HEK293T (cell line): ENCODE measurements around the gene SLC4A1.

Experiments used
- CTCF ChIA-PET: fragments of 350-600 bp; formaldehyde crosslinking; extraction: SDS; loops from one replicate; lab custom pipeline; 2021; ENCODE audit warnings: antibody characterized with exemption, inconsistent platforms; lab: Yijun Ruan, JAX
- POLR2A ChIA-PET: fragments of 350-600 bp; formaldehyde crosslinking; extraction: SDS; loops from one replicate; lab custom pipeline; 2020; ENCODE audit warnings: antibody characterized with exemption, inconsistent platforms; lab: Yijun Ruan, JAX
- DNase-seq: peaks from one replicate; pipeline ENCODE4 v3.0.0; 2012; ENCODE audit warnings: mixed read lengths; ENCODE audit errors: extremely low spot score
- ARNT ChIP-seq: fragments of 450-650 bp; IDR thresholded peaks from 2 replicates; pipeline ENCODE4 v1.6.1; 2017; ENCODE audit warnings: mild to moderate bottlenecking
- BHLHE40 ChIP-seq: fragments of 450-650 bp; IDR thresholded peaks from 2 replicates; pipeline ENCODE4 v1.6.1; 2016; ENCODE audit warnings: mild to moderate bottlenecking, moderate library complexity, borderline replicate concordance
- CTBP1 ChIP-seq: fragments of 450-650 bp; IDR thresholded peaks from 2 replicates; pipeline ENCODE4 v1.6.1; 2016; ENCODE audit warnings: borderline replicate concordance
- ELF4 ChIP-seq: fragments of 450-650 bp; IDR thresholded peaks from 2 replicates; pipeline ENCODE4 v1.6.1; 2017; ENCODE audit warnings: antibody characterized with exemption
- FOXA1 ChIP-seq: fragments of 450-650 bp; IDR thresholded peaks from 2 replicates; pipeline ENCODE4 v1.6.1; 2016; ENCODE audit warnings: mild to moderate bottlenecking
- FOXK2 ChIP-seq: fragments of 450-650 bp; IDR thresholded peaks from 2 replicates; pipeline ENCODE4 v1.6.1; 2016; ENCODE audit warnings: mild to moderate bottlenecking
- FOXM1 ChIP-seq: fragments of 450-650 bp; IDR thresholded peaks from 2 replicates; pipeline ENCODE4 v1.6.1; 2017; ENCODE audit warnings: mild to moderate bottlenecking, borderline replicate concordance
- HDGF ChIP-seq: fragments of 450-650 bp; IDR thresholded peaks from 2 replicates; pipeline ENCODE4 v1.6.1; 2017; ENCODE audit warnings: antibody characterized with exemption, borderline replicate concordance
- L3MBTL2 ChIP-seq: fragments of 450-650 bp; conservative IDR thresholded peaks from 2 replicates; pipeline ENCODE4 v1.6.1; 2016; ENCODE audit warnings: mild to moderate bottlenecking
- LEF1 ChIP-seq: fragments of 450-650 bp; IDR thresholded peaks from 2 replicates; pipeline ENCODE4 v1.6.1; 2017; ENCODE audit warnings: mild to moderate bottlenecking, borderline replicate concordance
- NFRKB ChIP-seq: fragments of 450-650 bp; IDR thresholded peaks from 2 replicates; pipeline ENCODE4 v1.6.1; 2016; ENCODE audit warnings: mild to moderate bottlenecking, moderate library complexity
- PKNOX1 ChIP-seq: fragments of 450-650 bp; IDR thresholded peaks from 2 replicates; pipeline ENCODE4 v1.6.1; 2016
- SP1 ChIP-seq: fragments of 450-650 bp; IDR thresholded peaks from 2 replicates; pipeline ENCODE4 v1.6.1; 2017
- SUZ12 ChIP-seq: fragments of 450-650 bp; IDR thresholded peaks from 2 replicates; pipeline ENCODE4 v1.6.1; 2016; ENCODE audit warnings: mild to moderate bottlenecking
- TARDBP ChIP-seq: fragments of 450-650 bp; IDR thresholded peaks from 2 replicates; pipeline ENCODE4 v1.6.1; 2016
- ZNF384 ChIP-seq: fragments of 450-650 bp; IDR thresholded peaks from 2 replicates; pipeline ENCODE4 v1.6.1; 2016

The SLC4A1 gene

GRCh38 chr17:44207743-44208142 lies 60.2 kb downstream of the SLC4A1 start:
- no peak for TF ChIP-seq ARNT
- no peak for TF ChIP-seq FOXK2
- no peak for TF ChIP-seq TARDBP
- no peak for TF ChIP-seq L3MBTL2
- TF ChIP-seq ELF4: no peak
- CTCF ChIA-PET: no interaction called here
- POLR2A ChIA-PET: no interaction called here
- DNase-seq: no peak

GRCh38 chr17:44207319-44207718 lies 60.6 kb downstream of the SLC4A1 start:
- DNase-seq: no peak
- ChIA-PET CTCF (no interaction called here), POLR2A (no interaction called here)
- TF ChIP-seq HDGF (no peak), ZNF384 (no peak), ELF4 (no peak), TARDBP (no peak), CTBP1 (no peak), FOXK2 (no peak)

DNA sequence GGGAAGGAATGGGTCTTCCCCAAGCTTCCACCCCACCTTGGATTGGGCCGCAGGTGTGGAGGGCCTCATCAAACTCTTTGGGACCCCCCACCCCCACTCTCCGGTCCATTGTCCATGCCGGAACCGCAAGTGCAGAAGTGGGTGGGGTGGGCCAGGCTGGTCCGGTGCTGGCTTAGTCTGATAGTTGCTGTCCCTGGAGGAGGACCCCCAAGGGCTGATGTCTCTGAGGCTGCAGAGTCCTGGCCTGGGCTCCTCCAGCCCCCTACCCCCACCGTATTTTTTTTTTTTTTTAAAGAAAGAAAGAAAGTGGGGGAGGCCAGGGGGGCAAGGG lies 61.1 kb downstream of the SLC4A1 start:
- TF ChIP-seq NFRKB: no peak
- no peak for TF ChIP-seq ELF4
- TF ChIP-seq CTBP1: no peak
- no peak for TF ChIP-seq ZNF384
- TF ChIP-seq LEF1: no peak
- TF ChIP-seq BHLHE40: no peak
- TF ChIP-seq TARDBP: no peak
- no peak for TF ChIP-seq L3MBTL2
- no peak for TF ChIP-seq HDGF
- no peak for TF ChIP-seq ARNT
- TF ChIP-seq SUZ12: no peak
- no peak for TF ChIP-seq SP1
- no peak for DNase-seq
- POLR2A ChIA-PET: interaction anchor here (1.0 to 1.2 kb wide), 2 partner anchors 11 to 20 kb away, joined by 3 to 4 read pairs; partner anchors contain the start of gene TMUB2
- CTCF ChIA-PET: no interaction called here

DNA sequence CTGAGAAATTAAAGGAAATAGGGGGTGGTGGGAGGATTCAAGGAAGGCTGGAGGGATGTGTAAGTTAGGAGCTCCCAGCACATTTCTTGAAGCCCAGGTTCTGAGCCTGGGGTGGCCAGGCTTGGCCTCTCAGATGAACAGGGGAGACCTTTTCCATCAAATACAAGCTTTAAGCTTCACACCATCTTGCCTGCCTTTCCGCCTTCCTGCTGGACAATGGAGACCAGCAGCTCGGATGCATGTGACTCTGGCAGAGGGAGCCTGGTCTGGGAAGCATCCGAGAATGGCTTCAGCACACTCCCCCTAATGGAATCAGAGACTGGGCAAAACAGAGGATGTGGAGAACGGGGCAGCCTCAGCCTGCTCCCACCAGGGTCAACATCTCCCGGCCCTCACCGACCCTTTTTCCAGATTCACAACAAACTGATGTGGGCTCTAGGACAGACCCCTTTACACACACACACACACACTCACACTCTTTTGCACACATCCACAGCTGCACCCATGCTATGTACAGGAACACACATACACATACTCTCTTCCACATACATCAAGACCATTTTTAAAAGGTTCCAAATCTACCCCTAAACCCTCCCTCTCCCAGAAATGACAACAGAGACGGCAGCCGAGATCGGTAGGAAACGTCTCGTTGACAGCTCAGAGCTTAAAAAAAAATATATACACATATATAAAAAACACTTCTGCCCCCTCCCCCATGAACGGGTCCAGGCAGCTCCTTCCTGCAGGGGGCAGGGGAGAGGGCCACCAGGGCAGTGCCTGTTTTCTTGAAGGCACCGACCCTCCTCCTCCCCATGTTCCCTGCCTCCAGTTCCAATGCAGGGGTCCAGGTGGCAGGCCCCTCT lies 61.7 kb downstream of the SLC4A1 start:
- ChIA-PET POLR2A (interaction anchor here (1.0 to 1.2 kb wide), 2 partner anchors 12 to 20 kb away, joined by 3 to 4 read pairs; partner anchors contain the start of gene TMUB2), CTCF (interaction anchor here (0.8 kb wide), 1 partner anchor 20 kb away, joined by 3 read pairs; the partner anchor contains the start of gene TMUB2)
- TF ChIP-seq TARDBP: peak; percentile 79
- TF ChIP-seq BHLHE40: no peak
- TF ChIP-seq ELF4: no peak
- no peak for TF ChIP-seq HDGF
- no peak for DNase-seq

DNA sequence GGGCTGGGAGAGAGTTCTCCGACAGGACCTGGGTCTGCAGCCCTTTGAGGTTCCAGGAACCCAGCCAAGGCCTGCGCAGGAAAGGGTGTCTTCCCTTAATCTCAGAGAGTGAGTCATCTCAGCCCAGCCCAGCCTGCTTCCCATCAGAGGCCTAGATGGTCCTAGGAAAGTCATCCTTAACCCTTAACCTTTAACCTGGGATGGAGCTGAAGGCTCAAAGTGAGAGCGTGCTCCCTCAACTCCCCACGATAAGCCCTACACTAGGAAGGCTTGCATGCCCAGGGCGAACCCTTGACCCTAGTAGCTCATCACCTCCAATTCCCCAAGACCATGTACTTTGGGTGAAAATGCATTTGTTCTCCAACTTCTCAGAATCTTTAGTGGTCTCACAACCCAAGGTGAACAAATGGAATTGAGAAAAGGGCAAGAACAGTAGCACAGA lies 63.5 kb downstream of the SLC4A1 start:
- ChIA-PET CTCF (interaction anchor here (0.5 to 1.9 kb wide), 4 partner anchors 13 to 192 kb away, joined by 3 to 13 read pairs (median 6); partner anchors contain the start of gene GRN), POLR2A (interaction anchor here (1.5 to 1.8 kb wide), 3 partner anchors 18 to 124 kb away, joined by 3 to 11 read pairs (median 4); partner anchors contain the start of gene TMUB2)
- no peak for DNase-seq
- no peak for TF ChIP-seq LEF1
- TF ChIP-seq L3MBTL2: no peak
- no peak for TF ChIP-seq FOXA1
- TF ChIP-seq TARDBP: no peak
- TF ChIP-seq HDGF: no peak
- TF ChIP-seq SUZ12: no peak
- no peak for TF ChIP-seq ARNT
- TF ChIP-seq PKNOX1: no peak
- no peak for TF ChIP-seq ELF4
- no peak for TF ChIP-seq SP1
- TF ChIP-seq CTBP1: no peak

- TF ChIP-seq FOXM1 (no peak), ZNF384 (no peak), FOXA1 (no peak), CTBP1 (no peak), SUZ12 (no peak), FOXK2 (no peak), LEF1 (no peak), NFRKB (no peak), ARNT (no peak), BHLHE40 (no peak), L3MBTL2 (no peak), HDGF (no peak), PKNOX1 (peak; percentile 68; the same call in 1 of the 2 replicates), ELF4 (0 out of 2 replicates have a peak, but pooled peaks have one; percentile 18)
- POLR2A ChIA-PET: interaction anchor here (0.9 to 6.1 kb wide), 5 partner anchors 16 to 124 kb away, joined by 3 to 27 read pairs (median 4); partner anchors contain the start of genes TMUB2 and UBTF
- DNase-seq: peak; percentile 46
- CTCF ChIA-PET: interaction anchor here (0.5 to 1.9 kb wide), 6 partner anchors 14 to 193 kb away, joined by 3 to 13 read pairs (median 6); partner anchors contain the start of gene GRN
Observed at GRCh38 chr17:44203731-44204440, 64.0 kb downstream of the SLC4A1 start.
